Measurements from ENCODE around the gene ZBTB42. TPM values are rescaled to one million over a fixed set of nuclear protein-coding genes. Genes with fewer than 3 reads are reported as not detected.

The ZBTB42 gene
- 1 to 10 TPM; 8.6 to 9.6 TPM for total RNA-seq
- polyA plus RNA-seq, result 1 to 10 TPM; 1.0 to 1.8 (median 1.6) TPM
- total RNA-seq, result 3.4 to 9.1 (median 6.8) reads per million in 6 experiments

GRCh38 chr14:104800771-104801519 is at the start of gene ZBTB42:
TSS of gene ZBTB42 (plus strand) at chr14:104801101. CDS start at chr14:104801198, 97 bp downstream.
- Mint-ChIP-seq H3K4me1 (peaks cover 10 to 49% (median 43%) of the 10 kb centered on the region in 4 donors), H3K4me3 (peak within 1 kb of the TSS; percentile 82 to 92 (median 88)), H3K9me3 (no peaks in the 10 kb centered on the region), H3K27me3 (no peaks in the 10 kb centered on the region), H3K27ac (peak within 1 kb of the TSS; percentile 75 to 95 (median 89)), H3K36me3 (no peaks in the 10 kb centered on the region)
- POLR2A ChIA-PET, result interaction anchor here (0.6 to 2.2 kb wide), 15 partner anchors 10 to 513 kb away, joined by 3 to 14 read pairs (median 5); partner anchors contain the start of genes PACS2 and SIVA1
- ATAC-seq (peak; percentile 53 to 61), DNase-seq (peak in 8 of 10 donors; percentile 52 to 84 (median 65))

GRCh38 chr14:104751539-104752422 is 49.1 kb upstream of the ZBTB42 start:
- POLR2A ChIA-PET, result interaction anchor here (0.6 to 2.5 kb wide), 15 partner anchors 20 to 738 kb away, joined by 3 to 18 read pairs (median 5); partner anchors contain the start of genes CDCA4, CLBA1, GPR132 and INF2
- peaks cover 0 to 5% (median 0%) of the 10 kb centered on the region in 3 donors for H3K36me3 Mint-ChIP-seq
- no peaks in the 10 kb centered on the region for H3K27me3 Mint-ChIP-seq
- peak overlapping the region; percentile 82 to 96 (median 90) for H3K4me3 Mint-ChIP-seq
- no peaks in the 10 kb centered on the region for H3K9me3 Mint-ChIP-seq
- H3K27ac Mint-ChIP-seq, result peak overlapping the region in 9 of 10 donors; percentile 86 to 96 (median 95)
- ATAC-seq (no peak), DNase-seq (peak in 3 of 10 donors; percentile 14 to 63 (median 33))
- H3K4me1 Mint-ChIP-seq, result peaks cover 17 to 44% (median 40%) of the 10 kb centered on the region in 4 donors

- POLR2A ChIA-PET, result interaction anchor here (0.6 to 2.5 kb wide), 19 partner anchors 12 to 738 kb away, joined by 3 to 18 read pairs (median 4); partner anchors contain the start of genes CDCA4, CLBA1, GPR132 and INF2
- no peaks in the 10 kb centered on the region for H3K27me3 Mint-ChIP-seq
- H3K4me3 Mint-ChIP-seq, result peak overlapping the region; percentile 82 to 96 (median 90)
- H3K4me1 Mint-ChIP-seq, result peaks cover 21 to 50% (median 46%) of the 10 kb centered on the region in 4 donors
- no peaks in the 10 kb centered on the region for H3K9me3 Mint-ChIP-seq
- H3K27ac Mint-ChIP-seq, result peak overlapping the region; percentile 75 to 96 (median 94)
- DNase-seq, result no peak
- H3K36me3 Mint-ChIP-seq, result peaks cover 0 to 9% (median 0%) of the 10 kb centered on the region in 3 donors
- ATAC-seq, result peak in 1 of 2 donors; percentile 77
These were observed 48.5 kb upstream of the ZBTB42 start for GRCh38 chr14:104752423-104752734.

GRCh38 chr14:104752735-104753527 is 48.0 kb upstream of the ZBTB42 start, which contains the start of gene SIVA1:
TSS of gene SIVA1 (plus strand) at chr14:104753147. CDS start at chr14:104753202, 55 bp downstream.
- H3K4me1 Mint-ChIP-seq, result peaks cover 23 to 55% (median 50%) of the 10 kb centered on the region in 4 donors

GRCh38 chr14:104753528-104754212 is 47.2 kb upstream of the ZBTB42 start:
- peaks cover 0 to 21% (median 4%) of the 10 kb centered on the region in 3 donors for H3K36me3 Mint-ChIP-seq
- H3K4me3 Mint-ChIP-seq, result peak overlapping the region; percentile 80 to 95 (median 90)
- ATAC-seq (no peak), DNase-seq (peak in 5 of 10 donors; percentile 10 to 59 (median 18))
- H3K27ac Mint-ChIP-seq, result peak overlapping the region; percentile 74 to 96 (median 90)
- H3K27me3 Mint-ChIP-seq, result no peaks in the 10 kb centered on the region
- POLR2A ChIA-PET, result interaction anchor here (0.8 to 2.5 kb wide), 14 partner anchors 11 to 312 kb away, joined by 3 to 18 read pairs (median 5); partner anchors contain the start of genes CDCA4, GPR132 and ZBTB42
- no peaks in the 10 kb centered on the region for H3K9me3 Mint-ChIP-seq
- peaks cover 23 to 58% (median 50%) of the 10 kb centered on the region in 4 donors for H3K4me1 Mint-ChIP-seq

More at GRCh38 chr14:104752735-104753527, 48.0 kb upstream of the ZBTB42 start, which contains the start of gene SIVA1:
- ATAC-seq, result peak; percentile 89 to 90
- POLR2A ChIA-PET, result interaction anchor here (0.6 to 2.5 kb wide), 22 partner anchors 12 to 737 kb away, joined by 3 to 18 read pairs (median 4); partner anchors contain the start of genes CDCA4, CLBA1, GPR132 and INF2
- peak; percentile 97 to 100 (median 99) for DNase-seq
- no peaks in the 10 kb centered on the region for H3K9me3 Mint-ChIP-seq
- H3K27me3 Mint-ChIP-seq, result no peaks in the 10 kb centered on the region
- peak within 1 kb of the TSS; percentile 75 to 96 (median 95) for H3K27ac Mint-ChIP-seq
- peak within 1 kb of the TSS; percentile 82 to 96 (median 90) for H3K4me3 Mint-ChIP-seq
- H3K36me3 Mint-ChIP-seq, result peaks cover 0 to 14% (median 0%) of the 10 kb centered on the region in 3 donors

GRCh38 chr14:104754213-104754851 is 46.6 kb upstream of the ZBTB42 start:
- H3K9me3 Mint-ChIP-seq, result no peaks in the 10 kb centered on the region
- peak overlapping the region; percentile 80 to 95 (median 90) for H3K4me3 Mint-ChIP-seq
- H3K27ac Mint-ChIP-seq, result peak overlapping the region; percentile 74 to 96 (median 90)
- ATAC-seq (no peak), DNase-seq (peak in 1 of 10 donors; percentile 52)
- H3K27me3 Mint-ChIP-seq, result no peaks in the 10 kb centered on the region
- H3K4me1 Mint-ChIP-seq, result peaks cover 23 to 61% (median 50%) of the 10 kb centered on the region in 4 donors
- POLR2A ChIA-PET, result interaction anchor here (0.6 to 2.5 kb wide), 5 partner anchors 47 to 103 kb away, joined by 3 to 18 read pairs (median 14); partner anchors contain the start of gene ZBTB42
- H3K36me3 Mint-ChIP-seq, result peaks cover 0 to 28% (median 4%) of the 10 kb centered on the region in 3 donors

GRCh38 chr14:104755621-104756020 is 45.3 kb upstream of the ZBTB42 start:
- no peak for ATAC-seq
- no peak for DNase-seq
- Mint-ChIP-seq H3K27ac (peak overlapping the region in 3 of 10 donors; percentile 20 to 96 (median 71)), H3K9me3 (no peaks in the 10 kb centered on the region), H3K4me3 (peak overlapping the region in 6 of 10 donors; percentile 62 to 94 (median 92)), H3K4me1 (peaks cover 24 to 61% (median 52%) of the 10 kb centered on the region in 4 donors), H3K36me3 (peaks cover 0 to 39% (median 7%) of the 10 kb centered on the region in 3 donors), H3K27me3 (no peaks in the 10 kb centered on the region)
- POLR2A ChIA-PET, result no interaction called here

- H3K4me3 Mint-ChIP-seq, result peak overlapping the region in 8 of 10 donors; percentile 4 to 70 (median 31)
- ATAC-seq, result no peak
- peaks cover 24 to 67% (median 52%) of the 10 kb centered on the region in 4 donors for H3K4me1 Mint-ChIP-seq
- H3K27ac Mint-ChIP-seq, result peak overlapping the region in 9 of 10 donors; percentile 31 to 88 (median 65)
- POLR2A ChIA-PET, result interaction anchor here (1.2 kb wide), 1 partner anchor 14 kb away, joined by 4 read pairs; no protein-coding TSS in a partner anchor
- H3K36me3 Mint-ChIP-seq, result peaks cover 5 to 48% (median 12%) of the 10 kb centered on the region in 3 donors
- no peaks in the 10 kb centered on the region for H3K9me3 Mint-ChIP-seq
- no peaks in the 10 kb centered on the region for H3K27me3 Mint-ChIP-seq
- peak in 2 of 10 donors; percentile 12 to 16 for DNase-seq
These were observed 44.2 kb upstream of the ZBTB42 start for GRCh38 chr14:104756477-104757237.

- Mint-ChIP-seq H3K4me3 (peak overlapping the region in 7 of 10 donors; percentile 14 to 70 (median 48)), H3K27ac (peak overlapping the region in 7 of 10 donors; percentile 36 to 88 (median 67)), H3K9me3 (no peaks in the 10 kb centered on the region), H3K4me1 (peaks cover 24 to 67% (median 52%) of the 10 kb centered on the region in 4 donors), H3K27me3 (no peaks in the 10 kb centered on the region), H3K36me3 (peaks cover 7 to 52% (median 13%) of the 10 kb centered on the region in 3 donors)
- ATAC-seq (no peak), DNase-seq (no peak)
- POLR2A ChIA-PET, result interaction anchor here (1.2 kb wide), 1 partner anchor 14 kb away, joined by 4 read pairs; no protein-coding TSS in a partner anchor
These were observed 43.7 kb upstream of the ZBTB42 start for GRCh38 chr14:104757238-104757585.
